Psoas muscle (tissue), 8 donors: ENCODE results near the gene CST9L. TPM values are rescaled to one million over a fixed set of nuclear protein-coding genes. Genes with fewer than 3 reads are reported as not detected.

Source experiments
- ATAC-seq, 4 donors: fragments of 200-7000 bp; cut with Tn5 transposase; one replicate each; pipeline ENCODE4 v1.9.1; 2020; ENCODE audit warnings: moderate library complexity in 3 of 4, mild to moderate bottlenecking in 2 of 4
- DNase-seq, 2 donors: peaks; one replicate each; pipeline ENCODE4 v3.0.0-alpha.2; 2020
- H3K27ac ChIP-seq: fragments of 200-600 bp; one replicate; pipeline ENCODE4 v1.8.0; 2022
- H3K27me3 ChIP-seq, 3 donors: fragments of 200-600 bp in 1 of 3; one replicate each; pipeline versions ENCODE4 v1.6.1 to v1.8.0; 2013 to 2022; ENCODE audit warnings: low read length in 2 of 3, mild to moderate bottlenecking in 2 of 3, moderate library complexity in 1 of 3; ENCODE audit not compliant: insufficient read depth in 3 of 3
- H3K36me3 ChIP-seq, 2 donors: fragments of 200-600 bp in 1 of 2; one replicate each; pipeline versions ENCODE4 v1.6.1 to v1.8.0; 2013 to 2022; ENCODE audit warnings: low read depth in 1 of 2, mild to moderate bottlenecking in 1 of 2, moderate library complexity in 1 of 2; ENCODE audit not compliant: insufficient read depth in 1 of 2
- H3K4me1 ChIP-seq: fragments of 200-600 bp; one replicate; pipeline ENCODE4 v1.8.0; 2022
- H3K4me3 ChIP-seq: fragments of 200-600 bp; one replicate; pipeline ENCODE4 v1.8.0; 2022; ENCODE audit warnings: mild to moderate bottlenecking
- H3K9me3 ChIP-seq: fragments of 200-600 bp; one replicate; pipeline ENCODE4 v1.8.0; 2022
- WGBS, 3 donors: extraction: QIAGEN DNeasy Blood & Tissue Kit; methylation state at CpG; one replicate each; pipeline versions ENCODE4 v1.1.6 to v1.1.7; 2013; 5-methylcytosine and 5-hydroxymethylcytosine counted together
- intact Hi-C, 2 donors: fragments of 100-400 bp; cut with DNase I; formaldehyde crosslinking; loops; one replicate each; pipeline versions ENCODE4 v1.11.0 to v1.14.2; 2022
- polyA plus RNA-seq, 3 donors: library from polyadenylated mRNA; stranded (reverse); fragments of 200-250 nt; gene quantifications; one replicate each; pipeline ENCODE4 v1.2.3, GENCODE V29; 2013
- total RNA-seq, 4 donors: library from RNA; stranded (reverse); fragmentation: NEBNext Ultra II Directional in 2 of 4; extraction: Animal tissue kit (Norgen Biotek cat#: 25700) in 2 of 4; gene quantifications; one replicate each; pipeline versions ENCODE4 v1.2.1 to v1.2.4, GENCODE V29; 2021 to 2023
- TF ChIP-seq, protein P1 (sequence below): fragments of 200-600 bp; IDR thresholded peaks from one replicate; pipeline ENCODE4 v1.8.0; 2022; ENCODE audit warnings: antibody characterized with exemption
- donor health status: healthy with polysubstance abuse.
- donor health status: DM: no; HTN: no; CAD: no; lungs with moderate emphysema.
- donor health status: Bipolar disorder and iron deficiency.
- donor health status: healthy.
- donor health status: DM: yes; HTN: yes; CAD: no.
- donor health status: DM: no; HTN: no; CAD: no.
- donor health status: DM: no; HTN: no; CAD: no.
- donor health status: DM: yes; HTN: yes; CAD: no.

CST9L gene
- total and polyA plus RNA-seq, 7 donors = not detected

DNA sequence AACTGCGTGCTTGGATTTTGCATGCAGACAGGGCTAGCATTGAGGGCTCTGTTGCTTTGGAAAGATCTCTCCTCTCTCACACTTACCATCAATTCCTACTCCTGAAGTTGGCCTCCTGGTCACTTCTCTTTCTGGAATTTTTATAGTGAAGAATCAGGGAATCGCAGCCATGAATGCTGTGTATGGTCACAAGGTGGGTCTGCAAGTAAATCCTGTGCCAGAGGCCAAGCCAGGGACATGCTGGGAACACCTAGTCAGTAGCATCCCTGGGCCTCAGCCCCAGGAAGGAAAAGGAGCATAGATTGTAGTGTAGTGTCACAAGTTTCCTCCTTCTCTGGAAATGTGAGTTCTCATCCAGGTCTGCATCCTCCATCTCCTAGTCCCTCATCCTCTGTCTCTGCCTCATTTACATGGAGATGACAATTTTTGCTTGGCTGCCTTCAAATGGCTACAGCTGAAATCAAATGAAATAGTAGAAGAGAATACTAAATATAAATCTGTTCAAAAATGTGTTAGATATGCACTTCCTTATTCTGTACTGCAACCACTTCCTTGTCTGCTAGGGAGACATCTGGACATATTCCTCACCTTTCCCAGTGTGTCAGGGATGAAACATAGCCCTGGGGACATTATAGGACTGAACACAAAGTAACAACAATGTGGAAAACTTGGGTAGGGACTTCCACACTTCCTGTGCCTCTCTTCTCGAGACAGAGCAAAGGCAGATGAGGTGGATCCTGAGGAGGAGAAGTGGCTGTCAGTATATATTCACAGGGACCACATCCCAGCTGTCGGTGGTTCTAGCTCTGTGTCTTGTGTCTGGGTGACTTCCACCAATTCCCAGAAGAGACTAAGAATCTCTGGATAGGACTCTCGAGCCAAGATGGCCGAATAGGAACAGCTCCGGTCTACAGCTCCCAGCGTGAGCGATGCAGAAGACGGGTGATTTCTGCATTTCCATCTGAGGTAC lies 20.4 kb upstream of the CST9L start:
- Histone ChIP-seq H3K27ac (no peak overlapping the region), H3K36me3 (no peaks in the 10 kb centered on the region), H3K4me1 (no peaks in the 10 kb centered on the region), H3K27me3 (no peaks in the 10 kb centered on the region), H3K9me3 (no peaks in the 10 kb centered on the region), H3K4me3 (no peak overlapping the region)
- WGBS, 3 donors = 82 to 85% (median 83%) methylated on average over 10 of the region's 10 CpGs
- TF ChIP-seq, protein P1, sequence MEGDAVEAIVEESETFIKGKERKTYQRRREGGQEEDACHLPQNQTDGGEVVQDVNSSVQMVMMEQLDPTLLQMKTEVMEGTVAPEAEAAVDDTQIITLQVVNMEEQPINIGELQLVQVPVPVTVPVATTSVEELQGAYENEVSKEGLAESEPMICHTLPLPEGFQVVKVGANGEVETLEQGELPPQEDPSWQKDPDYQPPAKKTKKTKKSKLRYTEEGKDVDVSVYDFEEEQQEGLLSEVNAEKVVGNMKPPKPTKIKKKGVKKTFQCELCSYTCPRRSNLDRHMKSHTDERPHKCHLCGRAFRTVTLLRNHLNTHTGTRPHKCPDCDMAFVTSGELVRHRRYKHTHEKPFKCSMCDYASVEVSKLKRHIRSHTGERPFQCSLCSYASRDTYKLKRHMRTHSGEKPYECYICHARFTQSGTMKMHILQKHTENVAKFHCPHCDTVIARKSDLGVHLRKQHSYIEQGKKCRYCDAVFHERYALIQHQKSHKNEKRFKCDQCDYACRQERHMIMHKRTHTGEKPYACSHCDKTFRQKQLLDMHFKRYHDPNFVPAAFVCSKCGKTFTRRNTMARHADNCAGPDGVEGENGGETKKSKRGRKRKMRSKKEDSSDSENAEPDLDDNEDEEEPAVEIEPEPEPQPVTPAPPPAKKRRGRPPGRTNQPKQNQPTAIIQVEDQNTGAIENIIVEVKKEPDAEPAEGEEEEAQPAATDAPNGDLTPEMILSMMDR = no peak
- intact Hi-C loops = no loop called here
- ATAC-seq (no peak), DNase-seq (no peak)

DNA sequence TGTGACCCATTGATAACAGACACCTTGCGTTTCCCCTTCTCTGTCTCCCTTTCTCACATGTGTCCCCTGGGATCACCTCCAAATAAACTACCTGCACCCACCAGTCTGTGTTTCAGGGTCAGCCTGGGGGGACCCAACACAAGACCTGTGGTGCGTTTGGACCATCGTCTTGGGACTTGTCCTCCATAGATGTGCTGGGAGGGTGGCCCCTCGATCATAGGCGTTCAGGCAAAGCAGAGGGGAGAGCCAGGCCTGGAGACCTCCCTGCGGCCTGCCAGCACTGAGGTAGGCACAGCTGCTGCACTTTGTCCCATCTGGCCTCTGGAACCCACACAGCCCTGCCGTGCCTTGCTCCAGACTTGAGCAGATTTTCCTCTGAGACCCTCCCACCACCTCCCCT lies 19.3 kb upstream of the CST9L start:
- intact Hi-C loops = no loop called here
- ATAC-seq = no peak
- WGBS, 3 donors = 65 to 82% (median 79%) methylated on average over 7 of the region's 7 CpGs
- H3K36me3 ChIP-seq = no peaks in the 10 kb centered on the region
- DNase-seq = no peak
- H3K27me3 ChIP-seq = no peaks in the 10 kb centered on the region
- H3K27ac ChIP-seq = no peak overlapping the region
- H3K4me1 ChIP-seq = no peaks in the 10 kb centered on the region
- no peaks in the 10 kb centered on the region for H3K9me3 ChIP-seq
- TF ChIP-seq, protein P1 = no peak
- no peak overlapping the region for H3K4me3 ChIP-seq

DNA sequence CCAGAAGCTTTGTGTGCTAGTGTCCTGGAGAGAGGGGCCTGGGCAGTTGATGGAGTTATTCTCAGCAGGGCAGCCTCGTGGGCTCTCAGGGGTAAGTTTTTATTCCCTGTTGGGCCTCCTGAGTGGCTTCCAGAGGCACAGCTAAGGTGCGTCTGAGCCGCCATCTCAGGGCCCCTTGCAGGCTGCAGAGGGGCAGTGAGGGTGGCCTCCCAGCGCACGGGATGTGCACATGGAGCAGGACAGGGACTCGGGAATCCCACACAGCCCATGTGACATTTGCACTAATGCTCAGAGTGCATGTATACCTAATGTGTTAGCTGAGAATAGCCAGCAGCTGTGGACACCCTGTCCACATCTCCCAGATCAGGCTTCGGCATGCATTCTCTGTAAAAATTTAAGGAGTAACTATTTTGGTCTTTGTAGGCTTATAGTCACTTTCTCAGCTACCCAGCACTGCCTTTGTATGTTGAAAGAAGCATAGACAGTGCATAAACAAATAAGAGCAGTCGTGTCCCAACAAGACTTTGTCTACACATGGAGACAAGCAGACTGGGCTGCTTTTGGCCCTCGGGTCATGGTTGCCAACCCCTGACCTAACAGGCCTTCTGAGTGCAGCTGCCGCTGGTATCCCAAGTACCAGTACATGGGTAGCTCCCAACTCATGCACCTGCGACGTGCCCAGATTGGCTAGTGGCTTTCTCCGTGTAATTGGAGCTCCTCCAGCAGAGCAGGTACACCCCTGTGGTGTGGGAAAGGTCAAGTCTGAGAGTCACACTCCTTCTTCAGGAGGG lies 18.6 kb upstream of the CST9L start:
- Histone ChIP-seq H3K4me1 (no peaks in the 10 kb centered on the region), H3K4me3 (no peak overlapping the region), H3K36me3 (no peaks in the 10 kb centered on the region), H3K9me3 (no peaks in the 10 kb centered on the region), H3K27ac (no peak overlapping the region), H3K27me3 (no peaks in the 10 kb centered on the region)
- DNase-seq (no peak), ATAC-seq (no peak)
- 62 to 75% (median 67%) methylated on average over 13 of the region's 13 CpGs for WGBS, 3 donors
- intact Hi-C loops = no loop called here
- TF ChIP-seq, protein P1 = no peak

- TF ChIP-seq, protein P1 = no peak
- intact Hi-C loops = no loop called here
- WGBS, 3 donors = 76 to 81% (median 80%) methylated on average over 5 of the region's 5 CpGs
- Histone ChIP-seq H3K4me1 (no peaks in the 10 kb centered on the region), H3K9me3 (no peaks in the 10 kb centered on the region), H3K4me3 (no peak overlapping the region), H3K27me3 (no peaks in the 10 kb centered on the region), H3K36me3 (no peaks in the 10 kb centered on the region), H3K27ac (no peak overlapping the region)
- ATAC-seq = no peak
- DNase-seq = no peak
Measured at GRCh38 chr20:23585808-23586734, 17.8 kb upstream of the CST9L start.
